Ramos (cell line): ENCODE measurements around the gene STX7.
"Not testable (repeated sequence)": the region's sequence is repeated elsewhere in the genome, so short reads cannot be mapped to it uniquely, and the experiment has no call there.

ENCODE experiments used
- in situ Hi-C: fragments of 300-500 bp; cut with MboI; formaldehyde crosslinking; loops from one replicate; pipeline ENCODE4 v1.14.3; 2022; ENCODE audit warnings: low sequenced_read_pairs; ENCODE audit not compliant: unreplicated experiment

The STX7 gene, protein sequence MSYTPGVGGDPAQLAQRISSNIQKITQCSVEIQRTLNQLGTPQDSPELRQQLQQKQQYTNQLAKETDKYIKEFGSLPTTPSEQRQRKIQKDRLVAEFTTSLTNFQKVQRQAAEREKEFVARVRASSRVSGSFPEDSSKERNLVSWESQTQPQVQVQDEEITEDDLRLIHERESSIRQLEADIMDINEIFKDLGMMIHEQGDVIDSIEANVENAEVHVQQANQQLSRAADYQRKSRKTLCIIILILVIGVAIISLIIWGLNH

GRCh38 chr6:132512638-132513632 lies at the start of gene STX7:
STX7 (minus strand) TSS chr6:132513116; CDS start chr6:132503530, 9,586 bp downstream.
- in situ Hi-C loops = loop anchor here (25.0 kb wide), 1 partner anchor 299 kb away; the partner anchor contains the start of gene RPS12

GRCh38 chr6:132560087-132560486 lies 47.2 kb upstream of the STX7 start:
- in situ Hi-C loops = not testable (repeated sequence)

DNA sequence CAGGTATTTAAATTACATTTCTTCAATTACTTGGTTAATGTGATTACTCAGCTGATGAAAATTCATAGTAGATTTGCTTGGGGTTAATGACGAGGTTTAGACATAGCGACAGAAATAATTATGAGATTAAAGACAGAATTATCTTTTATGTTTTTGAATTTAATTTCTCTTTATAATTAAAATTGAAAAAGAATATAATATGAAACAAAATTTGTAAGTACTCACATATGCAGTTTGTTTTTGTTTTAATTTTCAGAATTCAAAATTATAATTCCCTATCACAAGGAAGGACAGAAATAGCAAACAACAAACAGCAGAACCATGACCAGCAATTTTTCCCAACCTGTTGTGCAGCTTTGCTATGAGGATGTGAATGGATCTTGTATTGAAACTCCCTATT lies 39.5 kb upstream of the STX7 start, which contains the start of gene TAAR8:
TSS of gene TAAR8 (plus strand) at position 301 of the 400 bp plus-strand sequence. CDS start at position 322, 21 bp downstream.
- in situ Hi-C loops = no loop called here

- in situ Hi-C loops = no loop called here
Measured at GRCh38 chr6:132551214-132551613, 38.3 kb upstream of the STX7 start.

DNA sequence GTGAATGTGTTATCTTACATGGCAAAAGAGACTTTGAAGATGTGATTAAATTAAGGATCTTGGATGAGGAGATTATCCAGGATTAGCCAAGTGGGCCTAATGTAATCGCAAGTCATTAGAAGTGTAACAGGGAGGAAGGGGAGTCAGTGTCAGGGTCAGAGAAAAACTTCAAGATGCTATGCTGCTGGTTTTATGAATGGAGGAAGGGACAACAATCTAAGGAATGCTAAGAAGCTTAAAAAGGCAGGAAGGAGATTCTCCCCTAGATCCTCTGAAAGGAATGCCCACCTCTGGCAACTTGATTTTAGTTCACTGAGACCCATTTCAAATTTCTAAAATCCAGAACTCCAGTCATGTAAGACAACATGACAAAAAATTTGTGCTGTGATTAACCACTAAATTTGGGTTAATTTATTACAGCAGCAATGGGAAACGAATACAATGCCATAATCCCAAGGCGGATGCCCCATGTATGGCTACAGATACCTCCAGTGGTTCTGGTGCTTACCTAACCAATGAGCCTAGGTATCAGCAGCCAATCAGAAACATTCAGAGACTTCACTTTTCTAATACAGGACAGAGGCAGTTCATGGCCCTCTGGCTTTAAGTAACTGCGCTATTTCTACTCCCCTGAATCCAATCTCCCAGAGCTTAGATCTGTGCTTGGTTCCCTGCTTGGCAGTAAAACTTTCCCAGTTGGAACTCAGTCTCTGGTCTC lies 36.0 kb upstream of the STX7 start:
- in situ Hi-C loops = loop anchor here (25.0 kb wide), 1 partner anchor 213 kb away; the partner anchor contains the start of gene VNN2

- in situ Hi-C loops = loop anchor here (25.0 kb wide), 1 partner anchor 217 kb away; the partner anchor contains the start of gene VNN2
Measured at GRCh38 chr6:132544826-132545225, 31.9 kb upstream of the STX7 start.

GRCh38 chr6:132537977-132538376 lies 25.1 kb upstream of the STX7 start, which contains the start of gene TAAR9:
TAAR9 (plus strand) TSS chr6:132538277; CDS start chr6:132538290, 13 bp downstream.
- in situ Hi-C loops = loop anchor here (25.0 kb wide), 1 partner anchor 224 kb away; the partner anchor contains the start of gene VNN2

DNA sequence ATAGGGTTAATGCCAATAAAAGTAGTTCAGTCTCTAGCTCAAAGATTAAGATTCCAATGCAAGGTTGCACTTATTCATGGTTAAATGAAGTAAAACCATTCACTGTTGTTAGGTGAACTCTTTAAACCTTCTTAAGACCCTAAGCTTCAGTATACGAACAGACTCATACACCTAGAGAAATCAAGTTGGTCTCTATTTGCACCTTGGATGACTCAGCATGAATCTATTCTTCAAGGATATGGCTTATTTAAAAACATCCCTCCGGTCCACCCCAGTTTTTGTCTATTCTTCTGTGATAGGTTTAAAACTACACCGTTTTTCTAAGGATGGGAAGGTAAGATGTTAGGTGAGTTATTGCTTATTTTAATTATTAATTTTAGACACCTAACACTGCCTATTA lies 24.2 kb upstream of the STX7 start:
- in situ Hi-C loops = loop anchor here (25.0 kb wide), 1 partner anchor 225 kb away; the partner anchor contains the start of gene VNN2

DNA sequence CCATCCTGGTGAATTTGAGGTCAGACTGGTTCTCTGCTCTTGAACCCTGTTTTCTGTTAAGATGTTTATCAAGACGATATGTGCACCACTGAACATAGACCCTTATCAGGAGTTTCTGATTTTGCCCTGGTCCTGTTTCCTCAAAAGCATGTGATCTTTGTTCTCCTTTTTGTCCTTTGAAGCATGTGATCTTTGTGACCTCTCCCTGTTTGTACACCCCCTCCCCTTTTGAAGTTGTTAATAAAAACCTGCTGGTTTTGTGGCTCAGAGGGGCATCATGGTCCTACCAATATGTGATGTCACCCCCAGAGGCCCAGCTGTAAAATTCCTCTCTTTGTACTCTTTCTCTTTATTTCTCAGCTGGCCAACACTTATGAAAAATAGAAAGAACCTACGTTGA lies 21.6 kb upstream of the STX7 start:
- in situ Hi-C loops = loop anchor here (25.0 kb wide), 1 partner anchor 228 kb away; the partner anchor contains the start of gene VNN2

GRCh38 chr6:132530293-132530974 lies 17.5 kb upstream of the STX7 start:
- in situ Hi-C loops = loop anchor here (25.0 kb wide), 1 partner anchor 232 kb away; the partner anchor contains the start of gene VNN2

GRCh38 chr6:132527791-132528190 lies 14.9 kb upstream of the STX7 start:
- in situ Hi-C loops = loop anchor here (25.0 kb wide), 1 partner anchor 235 kb away; the partner anchor contains the start of gene VNN2

GRCh38 chr6:132526461-132526860 lies 13.5 kb upstream of the STX7 start:
- in situ Hi-C loops = loop anchor here (25.0 kb wide), 1 partner anchor 236 kb away; the partner anchor contains the start of gene VNN2

DNA sequence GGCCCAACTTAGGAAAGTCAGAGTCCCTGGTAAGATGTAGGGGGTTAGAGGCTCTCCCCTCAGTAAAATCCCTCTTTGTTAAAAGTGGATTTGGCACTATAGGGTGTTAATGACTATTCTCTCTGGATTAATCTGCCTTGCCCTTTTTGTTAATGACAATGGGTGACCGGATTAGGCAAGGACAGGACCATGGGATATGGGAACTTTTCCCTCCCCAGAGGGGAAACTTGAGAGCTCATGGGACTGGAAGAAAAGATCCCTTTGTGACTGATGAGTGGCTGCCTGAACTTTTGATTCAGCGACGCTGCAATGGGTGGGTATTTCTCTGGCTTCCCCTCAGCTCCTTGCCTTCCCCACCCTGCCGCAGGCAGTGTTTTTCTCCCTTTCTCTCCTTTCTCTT lies 12.9 kb upstream of the STX7 start:
- in situ Hi-C loops = loop anchor here (25.0 kb wide), 1 partner anchor 236 kb away; the partner anchor contains the start of gene VNN2

DNA sequence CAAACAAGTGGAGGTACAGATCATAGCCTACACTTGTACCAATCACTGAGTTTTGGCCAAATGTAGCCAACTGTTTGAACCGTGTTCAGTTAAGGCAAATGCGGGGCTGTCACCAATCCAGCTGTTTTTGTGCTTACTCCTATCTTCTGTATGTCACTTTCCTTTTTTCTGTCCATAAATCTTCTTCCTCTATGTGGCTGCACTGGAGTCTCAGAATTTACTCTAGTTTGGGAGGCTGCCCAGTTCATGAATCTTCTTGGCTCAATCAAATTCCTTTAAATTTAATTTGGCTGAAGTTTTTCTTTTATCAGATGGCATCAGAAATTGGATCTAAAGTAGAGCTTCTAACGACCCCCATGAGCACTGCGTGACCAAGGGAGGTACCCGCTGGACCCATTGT lies 11.7 kb upstream of the STX7 start:
- in situ Hi-C loops = loop anchor here (25.0 kb wide), 2 partner anchors 238 to 288 kb away; partner anchors contain the start of genes RPS12 and VNN2

DNA sequence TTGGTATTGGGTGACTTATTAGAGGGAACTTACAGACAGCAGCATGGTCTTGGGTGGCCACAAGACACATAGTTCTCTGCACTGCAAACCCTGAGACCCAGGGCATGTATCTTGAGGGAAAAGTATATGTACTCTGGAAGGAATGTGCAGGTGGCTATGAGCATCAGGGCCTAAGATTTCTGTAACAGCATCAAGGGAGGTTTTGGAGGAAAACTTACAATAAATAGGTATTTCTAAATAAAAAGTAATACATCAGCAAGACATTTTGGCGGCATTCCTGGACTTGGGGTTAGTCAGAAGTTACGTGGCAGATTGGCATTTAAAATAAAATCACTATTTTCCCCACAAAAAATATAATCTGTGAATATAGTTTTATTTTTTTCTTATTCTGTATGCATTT lies 8.0 kb upstream of the STX7 start:
- in situ Hi-C loops = loop anchor here (25.0 kb wide), 1 partner anchor 291 kb away; the partner anchor contains the start of gene RPS12

DNA sequence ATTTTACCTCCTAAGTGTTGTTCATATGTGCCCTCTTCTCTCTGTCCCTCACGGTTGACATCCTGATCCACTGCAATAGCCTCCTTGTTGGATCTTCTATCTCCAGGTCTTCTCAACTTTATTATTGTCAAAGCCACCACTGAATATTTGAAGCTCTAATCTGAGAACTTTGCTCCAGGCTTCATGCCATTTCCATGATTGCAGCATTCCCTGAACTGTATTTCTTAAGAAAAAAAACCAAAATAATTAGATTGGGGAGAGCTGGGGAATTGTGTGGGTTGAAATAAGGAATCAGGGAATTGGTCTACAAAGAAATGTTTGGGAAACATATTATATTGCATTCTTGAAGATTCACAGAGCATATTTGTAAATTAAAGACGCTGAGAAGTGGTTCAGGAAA lies 2.5 kb upstream of the STX7 start:
- in situ Hi-C loops = loop anchor here (25.0 kb wide), 1 partner anchor 297 kb away; the partner anchor contains the start of gene RPS12

DNA sequence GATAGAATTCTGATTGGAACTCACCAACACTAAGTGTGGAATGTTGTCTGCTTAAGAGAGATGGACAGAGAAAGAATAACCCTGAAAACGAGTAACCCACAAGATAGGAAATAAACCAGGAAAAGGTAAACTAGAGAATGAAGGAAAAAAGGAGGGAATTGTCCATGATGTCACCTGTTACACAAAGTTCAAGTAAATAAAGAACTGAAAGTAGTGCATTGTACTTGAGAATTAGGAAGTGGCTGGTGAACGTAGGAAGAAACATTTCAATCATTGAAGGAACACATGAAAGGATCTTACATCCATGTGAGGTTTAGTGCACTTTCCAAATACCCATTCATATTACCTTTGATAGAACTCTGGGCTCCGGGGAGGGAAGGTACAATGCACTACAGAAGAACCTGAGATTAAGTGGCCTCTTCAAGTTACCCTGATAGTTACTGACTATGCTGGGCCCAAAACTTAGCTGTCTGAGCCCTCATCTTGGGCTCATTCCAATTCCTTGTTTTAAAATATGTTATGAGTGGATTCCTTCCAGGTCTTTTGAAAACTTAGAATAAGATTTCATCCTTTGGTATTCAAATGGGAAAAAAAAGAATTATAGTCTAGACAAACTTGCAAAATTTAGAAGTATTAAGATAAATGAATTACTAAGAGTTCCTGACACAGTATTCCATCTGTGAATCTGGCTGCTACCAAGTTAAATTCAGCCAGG lies 1.1 kb upstream of the STX7 start:
- in situ Hi-C loops = loop anchor here (25.0 kb wide), 1 partner anchor 298 kb away; the partner anchor contains the start of gene RPS12

GRCh38 chr6:132512342-132512637 lies 626 bp downstream of the STX7 start:
- in situ Hi-C loops = loop anchor here (25.0 kb wide), 1 partner anchor 300 kb away; the partner anchor contains the start of gene RPS12
